ENCODE data around the gene RETREG2. TPM values are rescaled to one million over a fixed set of nuclear protein-coding genes. Genes with fewer than 3 reads are reported as not detected.

RETREG2 gene
- total and polyA plus RNA-seq, 2 of the 8 experiments (the other 6 are each of a cell fraction or from before 2014, with no cell fraction given), result 51.3 to 67.4 TPM

DNA sequence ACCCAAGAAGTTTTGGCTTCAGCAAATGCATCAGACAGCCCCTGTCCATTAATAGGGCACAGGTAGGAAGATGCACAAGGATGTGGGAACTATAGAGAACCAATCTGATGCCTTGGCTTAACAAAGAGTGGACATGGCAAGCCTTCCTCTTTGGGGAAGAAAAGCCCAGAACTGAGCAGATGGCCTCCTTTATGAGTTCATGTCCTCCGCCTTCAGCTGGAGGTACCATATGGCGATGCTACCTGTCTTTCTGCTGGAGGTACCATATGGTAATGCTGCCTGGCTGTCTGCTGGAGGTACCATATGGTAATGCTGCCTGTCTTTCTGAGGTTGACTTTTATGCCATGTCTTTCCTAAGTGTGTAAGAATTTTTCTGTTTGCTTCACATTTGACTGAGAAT is 6.0 kb downstream of the RETREG2 start (continued):
- no peak for TF ChIP-seq GABPA (IDR thresholded peaks at IDR 0.05; ENCODE audit: borderline replicate concordance, insufficient read depth, low read length)

Measured in H1 (cell line).